Kidney glomerular epithelial cell (primary cell): ENCODE results near the gene TMIE.

ENCODE experiments used
- DNase-seq: peaks from one replicate; lab custom pipeline; 2025; lab: John Stamatoyannopoulos, UW

The TMIE gene, protein sequence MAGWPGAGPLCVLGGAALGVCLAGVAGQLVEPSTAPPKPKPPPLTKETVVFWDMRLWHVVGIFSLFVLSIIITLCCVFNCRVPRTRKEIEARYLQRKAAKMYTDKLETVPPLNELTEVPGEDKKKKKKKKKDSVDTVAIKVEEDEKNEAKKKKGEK

DNA sequence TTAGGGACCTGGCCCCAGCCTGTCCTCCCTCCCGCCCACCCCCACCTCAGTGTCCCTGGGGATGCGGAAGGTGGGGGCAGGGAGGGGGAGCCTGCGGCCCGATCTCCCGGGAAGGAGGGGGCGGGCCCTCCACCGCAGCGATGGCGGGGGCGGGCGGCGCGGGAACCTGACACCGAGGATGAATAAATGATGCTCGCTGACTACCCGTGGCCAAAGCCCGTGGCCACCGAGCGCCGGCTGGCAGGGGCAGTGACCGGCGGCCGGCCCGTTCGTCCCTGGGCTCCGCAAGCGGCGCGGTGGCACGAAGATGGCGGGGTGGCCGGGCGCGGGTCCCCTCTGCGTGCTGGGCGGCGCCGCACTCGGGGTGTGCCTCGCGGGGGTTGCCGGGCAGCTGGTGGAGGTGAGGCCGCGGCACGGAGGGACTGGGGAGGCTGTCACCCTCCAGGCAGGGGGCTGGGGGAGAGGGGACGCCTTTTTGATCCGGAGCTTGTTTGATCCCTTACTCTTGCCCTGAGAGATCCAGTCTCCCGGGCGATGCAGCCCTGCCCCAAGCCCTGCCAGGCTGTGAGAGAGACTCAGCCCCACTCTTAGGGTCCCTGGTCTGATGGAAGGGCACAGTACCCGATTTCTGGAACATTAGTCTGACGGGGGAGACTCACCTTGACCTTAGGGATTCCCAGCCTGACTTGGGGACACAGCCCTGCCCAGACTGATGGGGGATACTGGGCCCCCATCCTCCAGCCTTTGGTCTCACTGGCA is at the start of gene TMIE:
Gene TMIE (plus strand): TSS at position 212 of the 759 bp plus-strand sequence. CDS start 96 bp downstream, at position 308.
- DNase-seq: no peak

DNA sequence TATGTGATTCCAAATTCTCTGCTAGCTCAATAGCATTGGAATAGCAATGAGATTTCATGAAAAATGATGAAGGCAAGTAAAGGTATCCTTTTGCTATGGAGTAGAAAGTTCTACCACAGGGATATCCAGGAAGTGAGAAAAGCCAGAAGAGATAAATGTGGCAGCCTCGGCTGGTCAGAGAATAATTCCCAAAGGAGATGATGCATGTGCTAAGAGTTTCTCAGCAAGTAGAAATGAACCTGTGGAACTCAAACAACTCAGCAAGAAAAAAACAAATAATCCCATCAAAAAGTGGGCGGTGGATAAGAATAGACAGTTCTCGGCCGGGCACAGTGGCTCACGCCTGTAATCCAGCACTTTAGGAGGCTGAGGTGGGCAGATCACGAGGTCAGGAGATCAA is 45.9 kb upstream of the TMIE start:
- no peak for DNase-seq

DNA sequence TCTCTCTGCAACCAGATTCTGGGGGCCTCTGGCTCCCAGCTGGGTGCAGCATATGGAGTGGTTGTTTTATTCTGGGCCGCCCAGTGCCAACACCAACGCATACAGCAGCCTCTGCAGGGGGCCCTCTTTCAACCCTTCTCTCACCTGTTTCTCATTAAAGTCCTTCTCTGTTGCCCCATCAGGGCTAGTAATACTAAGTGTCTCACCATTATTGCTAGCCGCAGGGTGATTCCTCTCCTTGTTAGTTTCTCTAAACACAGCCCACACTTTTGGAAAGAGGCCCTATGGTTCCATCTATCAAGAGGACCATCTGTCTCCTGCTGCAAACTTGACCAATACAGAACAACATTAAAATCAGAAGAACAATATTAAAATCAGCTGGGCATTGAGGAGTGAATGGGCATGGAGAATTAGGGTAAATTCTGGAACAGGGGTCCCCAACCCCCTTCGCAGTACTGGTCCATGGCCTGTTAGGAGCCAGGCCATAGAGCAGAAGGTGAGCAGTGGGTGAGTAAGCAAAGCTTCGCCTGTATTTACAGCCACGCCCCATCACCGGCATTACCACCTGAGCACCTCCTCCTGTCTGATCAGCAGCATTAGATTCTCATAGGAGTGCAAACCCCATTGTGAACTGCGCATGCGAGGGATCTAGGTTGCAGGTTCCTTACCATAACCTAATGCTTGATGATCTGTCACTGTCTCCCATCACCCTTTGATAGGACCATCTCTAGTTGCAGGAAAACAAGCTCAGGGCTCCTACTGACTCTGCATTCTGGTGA is 44.2 kb upstream of the TMIE start:
- no peak for DNase-seq

DNA sequence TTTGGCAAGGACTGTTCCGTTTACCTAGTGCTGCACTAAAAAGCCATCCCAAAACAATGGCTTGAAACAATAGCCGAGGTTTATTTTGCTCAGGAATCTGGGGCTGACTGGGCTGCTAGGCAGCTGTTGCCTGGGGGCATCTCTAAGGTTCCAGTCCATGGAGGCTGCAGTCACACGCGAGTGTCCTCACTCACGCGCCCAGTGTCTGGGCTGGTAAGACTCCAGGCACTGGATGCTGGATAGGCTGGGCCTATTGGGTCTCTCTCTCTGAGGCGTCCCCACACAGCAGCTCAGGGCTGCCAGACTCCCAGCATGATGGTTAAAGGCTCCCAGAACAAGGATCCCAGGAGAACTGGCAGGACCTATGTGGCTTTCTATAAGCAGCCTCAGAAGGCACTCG is 41.9 kb upstream of the TMIE start:
- no peak for DNase-seq

DNA sequence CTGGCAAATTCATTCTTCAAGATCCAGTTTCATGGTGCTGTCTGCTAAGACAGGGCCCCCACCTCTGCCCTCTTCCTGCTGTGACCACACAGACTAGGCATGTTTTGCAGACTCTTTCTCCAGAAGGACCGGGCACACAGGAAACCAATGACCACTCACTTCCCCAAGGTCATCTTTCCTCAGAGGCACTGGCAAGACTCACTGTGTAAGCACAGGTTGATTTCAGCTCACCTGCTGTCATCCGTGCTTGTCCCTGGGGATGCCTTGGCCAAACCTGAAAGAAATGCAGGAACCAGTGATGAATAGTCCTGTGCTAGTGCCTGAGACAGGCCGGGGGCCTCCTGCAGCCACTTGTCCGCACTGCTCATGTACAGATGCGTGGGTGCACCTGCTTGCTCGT is 41.2 kb upstream of the TMIE start:
- no peak for DNase-seq

DNA sequence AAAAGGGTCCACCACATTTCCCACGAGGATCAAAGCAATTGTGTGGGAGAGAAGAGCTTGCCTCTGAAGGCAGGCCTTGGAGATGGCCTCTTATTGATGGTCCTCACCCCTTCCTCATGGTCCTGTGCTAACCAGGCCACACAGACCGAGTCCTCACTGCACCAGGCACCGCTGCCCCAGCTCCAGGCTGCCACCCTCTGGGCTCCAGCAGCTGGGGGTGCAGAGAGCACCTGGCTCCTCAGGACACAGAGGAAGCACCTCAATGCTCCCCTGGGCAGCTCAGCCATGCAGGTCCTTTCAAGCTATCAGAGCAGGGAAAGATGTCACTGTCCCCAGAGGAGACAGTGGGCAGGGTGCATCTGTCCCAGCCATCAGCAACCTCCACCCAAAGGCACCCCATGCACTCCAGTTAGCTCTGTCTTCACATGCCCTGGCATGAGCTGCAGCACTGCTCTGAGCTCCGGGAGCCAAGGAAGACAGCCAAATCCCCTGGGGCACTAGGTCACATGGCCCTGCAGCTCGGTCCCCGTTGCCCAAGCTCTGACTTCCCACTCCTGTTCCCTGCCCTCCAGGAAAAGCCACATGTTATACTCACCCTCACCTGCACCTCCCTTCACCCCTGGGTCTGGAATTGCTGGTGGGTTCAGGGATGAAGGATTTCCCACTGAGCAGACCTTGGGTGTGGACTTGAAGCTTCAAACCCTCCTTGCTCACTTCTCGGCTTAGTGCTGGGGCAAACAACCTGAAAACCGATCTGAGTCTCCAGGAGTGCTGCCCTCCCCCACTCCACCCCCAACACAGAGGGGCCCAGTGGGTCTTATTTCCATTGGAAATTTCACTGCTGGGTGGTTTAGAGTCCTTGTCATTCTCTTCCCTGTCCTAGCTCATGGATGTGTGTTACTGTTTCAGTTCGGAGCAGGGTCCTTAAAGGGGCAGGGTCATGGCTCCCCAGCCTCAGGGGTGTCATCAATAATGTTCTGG is 40.4 kb upstream of the TMIE start:
- no peak for DNase-seq

DNA sequence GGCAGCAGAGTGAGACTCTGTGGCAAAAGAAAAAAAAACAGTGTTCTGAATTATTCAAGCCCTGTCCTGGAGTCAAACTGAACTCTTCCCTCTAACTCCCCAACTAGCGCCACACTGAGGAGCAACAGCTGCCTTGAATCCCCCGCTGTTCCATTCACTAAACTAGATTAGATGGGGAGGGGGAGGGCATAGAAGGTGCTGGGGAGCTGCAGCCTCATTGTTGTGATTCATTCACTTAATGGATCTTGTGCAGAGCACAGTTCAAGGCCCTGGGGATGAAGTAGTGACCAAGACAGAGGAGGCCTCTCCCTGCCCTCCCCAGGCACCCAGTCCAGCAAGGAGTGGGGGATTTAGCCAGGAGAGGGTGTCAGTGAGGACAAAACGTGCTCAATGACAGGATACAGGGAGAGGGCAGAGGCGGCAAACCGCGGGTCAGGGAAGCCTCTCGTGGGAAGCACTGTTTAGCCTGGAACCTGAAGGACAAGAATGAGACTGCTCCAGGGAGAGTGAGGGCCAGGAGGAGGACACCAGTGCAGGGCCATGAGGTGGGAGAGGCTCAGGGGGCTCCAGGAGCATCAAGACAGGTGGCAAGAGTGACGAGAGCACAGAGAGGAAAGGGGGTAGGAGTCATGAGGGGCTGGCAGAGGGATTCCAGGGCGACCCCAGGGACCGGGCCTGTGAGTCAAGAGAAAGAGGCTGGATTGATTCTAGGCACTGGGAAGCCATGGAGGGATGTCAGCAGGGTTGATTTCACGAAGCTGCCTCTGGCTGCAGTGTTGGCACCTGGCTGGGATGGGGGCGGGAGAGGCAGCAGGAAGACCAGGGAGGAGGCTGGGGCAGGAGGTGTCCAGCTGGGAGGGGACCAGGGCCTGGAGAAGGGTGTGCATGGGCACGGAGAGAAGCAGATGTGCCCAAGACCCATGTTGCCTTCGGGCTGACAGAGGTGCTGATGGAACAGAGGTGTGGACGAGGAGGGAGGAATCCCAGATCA is 39.1 kb upstream of the TMIE start:
- no peak for DNase-seq

DNA sequence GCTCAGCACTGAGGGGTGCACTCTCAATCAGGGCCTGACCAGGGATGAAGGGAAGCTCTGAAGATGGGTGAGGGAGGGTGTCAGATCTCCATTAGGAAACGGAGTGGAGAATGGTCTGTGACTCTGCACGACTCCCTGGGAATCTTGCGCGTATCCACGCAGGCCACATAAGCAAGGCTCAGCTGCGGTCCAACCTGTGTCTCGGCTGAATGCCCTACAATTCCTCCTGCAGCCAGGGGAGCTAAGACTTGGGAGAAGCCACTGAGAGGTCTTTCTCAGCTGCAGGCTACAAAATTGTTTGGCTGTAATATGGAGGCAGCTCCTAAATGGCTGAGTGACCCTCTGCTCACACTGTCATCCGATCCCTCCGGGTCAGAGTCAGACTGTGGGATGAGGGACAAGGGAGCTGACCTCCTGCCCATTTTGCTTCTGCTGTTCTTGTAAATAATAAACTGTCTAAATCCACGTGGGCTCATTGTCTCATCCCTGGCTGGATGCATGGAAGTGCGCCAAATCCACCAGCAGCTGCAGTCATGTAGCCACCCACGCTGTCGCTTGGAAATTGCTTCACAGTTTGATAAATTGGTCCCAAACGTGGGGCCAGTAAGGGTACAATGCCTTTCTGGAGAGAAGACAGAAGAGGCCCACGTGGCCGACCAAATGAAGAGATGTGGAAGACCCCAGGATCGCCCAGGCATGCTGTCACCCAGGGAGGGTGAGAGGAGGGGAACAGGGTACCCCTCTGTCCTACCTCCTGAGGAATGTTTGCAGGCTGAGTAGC is 38.2 kb upstream of the TMIE start:
- peak; percentile 41 for DNase-seq

DNA sequence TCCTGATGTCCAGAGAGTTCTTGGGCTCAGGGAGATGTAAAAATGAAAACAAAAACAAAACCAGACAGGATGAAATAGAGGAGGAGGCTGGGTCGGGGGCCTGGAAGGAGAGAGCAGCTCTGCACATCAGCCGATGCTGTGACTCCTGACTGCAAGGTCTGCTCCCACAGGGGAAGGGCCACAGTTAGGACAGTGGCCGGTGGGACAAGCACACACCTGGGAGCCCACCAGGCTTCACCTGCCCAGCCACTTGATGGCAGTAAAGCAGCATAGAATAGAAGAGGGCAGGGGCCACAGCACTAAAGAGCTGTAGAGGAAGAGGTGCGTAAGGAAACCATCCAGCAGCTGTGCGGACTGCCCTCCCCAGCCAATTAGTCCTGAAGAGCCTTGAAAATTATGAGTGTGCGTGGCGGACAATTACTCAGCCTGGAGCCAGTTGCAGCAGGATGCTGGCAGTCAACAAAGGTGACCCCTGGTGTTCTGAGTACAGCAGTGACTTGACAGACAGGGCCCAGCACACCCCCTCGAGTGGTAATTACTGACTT is 37.5 kb upstream of the TMIE start:
- DNase-seq: no peak

DNA sequence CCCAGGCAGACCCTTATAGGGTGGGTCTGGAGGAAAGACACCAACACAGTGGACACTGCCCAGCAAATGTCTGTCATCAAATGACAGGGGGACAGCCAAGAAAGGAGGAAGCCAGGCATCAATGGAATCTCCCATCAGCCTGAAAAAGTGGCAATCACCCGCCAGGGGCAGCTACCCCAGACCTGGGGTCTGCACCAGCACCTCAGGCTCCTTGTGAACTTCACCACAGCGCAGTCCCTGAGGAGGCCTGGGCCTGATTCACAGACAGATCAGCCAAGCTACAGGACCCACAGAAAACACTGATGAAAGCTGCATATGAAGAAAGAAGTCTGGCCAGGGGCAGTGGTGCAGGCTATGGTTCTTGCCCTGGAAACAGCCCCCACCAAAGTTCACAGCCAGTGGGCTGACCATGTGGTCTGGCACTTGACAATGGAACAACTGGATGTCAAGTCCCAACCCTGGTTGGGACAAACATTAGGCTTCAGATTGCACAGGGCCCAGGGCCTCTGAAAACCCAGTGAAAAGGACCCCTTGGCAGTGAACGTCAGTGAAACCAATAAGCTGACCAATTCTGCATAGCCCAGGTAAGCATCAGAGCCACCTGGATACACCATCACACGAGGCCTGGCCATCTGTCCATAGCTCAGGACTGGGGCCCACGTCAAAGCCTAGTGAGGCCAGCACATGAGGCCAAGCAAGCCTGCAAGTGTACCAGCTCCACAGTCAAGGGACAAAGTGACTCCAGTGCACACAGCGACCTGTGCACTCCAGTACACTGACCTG is 36.8 kb upstream of the TMIE start:
- DNase-seq: no peak

DNA sequence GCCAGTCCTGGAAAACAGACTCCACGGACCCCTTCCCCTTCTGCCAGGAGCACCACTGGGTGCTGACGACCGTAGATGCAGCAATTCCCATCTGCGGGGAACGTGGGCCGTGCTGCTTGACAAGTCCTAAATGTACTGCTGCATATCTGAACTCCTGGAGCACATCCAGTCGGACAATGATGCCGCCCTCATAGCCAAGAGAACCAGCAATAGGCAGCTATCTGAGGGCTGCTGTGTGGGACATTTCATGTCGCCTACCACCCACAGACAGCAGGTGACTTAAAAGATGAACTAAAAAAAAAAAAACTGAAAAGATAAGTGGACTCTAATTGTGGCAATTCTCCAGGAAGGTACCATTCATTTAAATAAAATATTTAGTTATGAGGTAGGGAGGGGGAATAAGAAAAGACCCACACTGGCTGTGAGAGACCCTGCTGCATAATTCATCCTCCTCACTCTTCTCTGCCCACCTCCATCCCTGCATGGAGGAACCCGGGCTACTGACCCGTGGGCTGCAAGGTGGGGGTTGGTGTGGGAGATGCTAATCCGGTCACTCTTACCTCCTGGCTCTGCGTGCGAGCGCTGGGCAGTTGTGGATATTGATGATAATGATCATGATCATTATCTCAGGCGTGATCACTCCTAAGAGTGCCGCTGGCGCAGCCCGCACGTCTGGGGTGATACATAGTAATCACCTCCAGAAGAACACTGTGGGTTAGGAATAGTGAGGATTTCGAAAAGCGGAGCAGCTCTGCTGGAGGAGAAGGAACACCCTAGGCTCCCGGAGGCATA is 36.0 kb upstream of the TMIE start:
- DNase-seq: no peak

DNA sequence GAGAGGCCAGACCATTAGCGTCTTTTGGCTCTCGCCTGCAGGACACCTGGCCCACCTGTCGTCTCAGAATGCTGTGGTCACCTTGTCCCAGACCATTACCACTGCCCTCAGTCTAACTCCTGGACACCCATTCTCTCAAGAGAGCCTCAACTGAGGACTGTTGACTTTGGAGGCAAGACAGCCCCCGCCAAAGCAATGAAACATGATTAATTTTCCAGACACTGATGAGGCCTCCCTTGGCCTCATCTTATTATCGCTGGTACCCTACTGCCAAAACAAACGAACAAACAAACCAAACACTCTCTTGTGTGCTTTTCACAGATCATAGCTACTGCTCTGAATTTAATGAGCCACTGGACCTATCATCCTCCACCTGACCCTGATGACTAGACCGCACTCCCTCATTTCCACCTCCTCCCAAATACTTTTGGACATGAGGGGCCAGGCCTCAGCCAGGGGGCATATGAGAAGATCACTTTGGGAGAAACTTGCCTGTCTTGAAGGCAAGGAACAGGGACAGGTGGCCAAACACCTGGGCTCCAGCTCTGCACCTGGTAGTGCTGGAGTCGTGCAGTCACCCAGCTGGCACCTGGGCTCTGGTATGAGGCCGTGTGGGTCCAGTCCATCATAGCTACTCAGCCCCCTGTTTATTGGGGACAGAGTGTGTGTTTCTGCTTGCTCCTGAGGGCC is 35.3 kb upstream of the TMIE start:
- DNase-seq: no peak

DNA sequence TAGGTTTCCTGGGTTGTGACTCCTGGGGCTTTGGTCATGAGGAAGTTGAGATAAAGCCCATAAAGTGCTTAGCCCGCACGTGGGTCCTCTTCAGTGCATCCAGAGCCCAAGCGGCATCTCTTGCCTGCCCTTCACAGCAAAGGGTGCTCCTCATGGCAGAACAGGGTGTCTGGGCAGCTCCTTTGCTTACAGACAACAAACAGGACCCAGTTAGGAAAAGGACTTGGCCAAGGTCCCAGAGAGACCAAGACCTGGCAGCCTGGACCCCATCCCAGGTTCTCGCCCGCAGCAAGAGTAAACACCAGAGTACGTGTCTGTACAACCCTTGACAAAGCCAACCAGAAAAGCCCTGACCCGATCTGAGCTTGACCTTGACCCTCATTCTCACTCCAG is 34.7 kb upstream of the TMIE start:
- DNase-seq: no peak

DNA sequence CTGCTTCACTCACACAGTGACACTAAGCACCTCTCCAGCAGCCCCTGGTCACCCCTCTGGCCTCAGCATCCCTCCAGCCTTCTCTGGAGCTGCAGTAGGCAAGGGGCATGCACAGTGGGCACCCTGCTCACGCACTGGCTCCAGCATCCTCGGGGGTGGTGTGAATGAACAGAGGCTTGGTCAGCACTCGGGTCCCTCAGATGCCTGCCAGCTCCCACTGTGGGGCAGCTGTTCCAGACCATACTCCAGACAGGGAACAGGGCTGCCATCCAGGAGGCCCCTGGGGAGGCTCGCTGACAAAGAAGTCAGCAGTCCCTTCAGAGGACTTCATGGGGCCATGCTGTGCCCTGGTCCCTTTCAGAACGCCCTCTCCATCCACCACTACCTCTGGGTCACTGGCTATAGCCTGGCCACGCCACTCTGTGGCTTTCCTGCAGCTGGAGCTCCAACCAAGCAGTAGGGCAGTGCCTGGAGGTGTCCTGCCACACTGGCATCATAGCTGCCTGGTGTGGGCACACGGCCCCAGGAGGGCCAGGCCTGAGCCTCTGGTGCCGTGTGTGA is 34.1 kb upstream of the TMIE start:
- no peak for DNase-seq

DNA sequence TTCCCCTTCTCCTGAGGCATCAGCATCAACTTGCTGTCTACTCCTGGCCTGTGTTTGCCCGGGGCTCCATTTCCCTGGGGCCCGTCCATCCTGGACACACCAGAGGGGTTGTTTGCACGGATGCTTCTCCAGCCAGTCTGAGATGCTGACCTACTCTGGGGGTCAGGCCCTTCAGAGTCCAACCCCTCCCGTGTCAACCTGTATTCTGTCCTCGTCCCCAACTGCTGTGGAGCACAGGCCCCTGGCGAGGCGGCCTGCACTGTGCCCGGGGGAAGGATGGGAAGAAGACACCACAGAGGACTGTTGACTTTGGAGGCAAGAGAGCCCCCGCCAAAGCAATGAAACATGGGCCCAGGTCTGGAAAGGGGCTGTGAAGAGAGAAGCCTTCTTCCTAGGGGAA is 33.5 kb upstream of the TMIE start:
- DNase-seq: no peak

DNA sequence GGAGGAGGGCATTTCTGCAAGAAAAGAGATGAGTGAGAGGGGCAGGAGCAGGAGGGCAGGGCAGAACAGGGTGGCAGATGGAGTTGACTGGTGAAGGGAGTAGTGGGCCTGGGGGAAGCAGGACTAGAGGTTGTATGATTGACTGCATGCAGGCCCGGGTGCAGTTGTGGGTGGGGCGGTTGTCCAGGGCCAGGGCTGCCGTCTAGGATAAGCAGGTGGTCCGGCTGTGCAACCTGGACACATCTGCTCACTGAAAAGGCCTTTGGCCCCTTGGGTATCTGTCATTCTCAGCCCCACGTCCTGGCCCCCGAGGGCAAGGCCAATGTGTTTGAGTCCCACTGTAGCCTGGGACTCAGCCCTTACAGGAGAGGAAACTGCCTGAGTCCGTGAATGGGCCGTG is 33.1 kb upstream of the TMIE start:
- DNase-seq: no peak

DNA sequence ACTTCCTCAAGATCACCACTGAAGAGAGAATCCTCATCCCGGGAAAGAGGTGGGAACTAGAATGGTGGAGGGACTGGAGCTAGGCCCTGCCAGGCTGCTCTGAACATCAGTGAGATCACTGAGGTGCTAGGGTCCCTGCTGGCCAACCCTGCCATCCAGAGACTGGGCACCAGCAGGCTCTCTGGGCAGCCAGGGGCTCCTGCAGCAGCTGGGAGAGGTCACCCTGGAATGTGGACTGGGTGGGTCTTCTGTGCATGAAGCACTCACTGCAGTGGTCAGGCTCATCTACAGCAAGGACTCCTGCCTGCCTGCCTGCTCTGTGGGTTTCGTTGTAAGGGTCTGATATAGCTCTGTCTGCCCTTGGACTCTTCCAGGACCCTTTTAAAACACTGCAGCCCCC is 32.6 kb upstream of the TMIE start:
- DNase-seq: no peak
